Trophoblast cell (in vitro differentiated cells and primary cell): ENCODE results near the gene RBBP8.
A peak's percentile ranks its signal among the peaks of the same experiment; 100 is the strongest.

Experiments used
- DNase-seq, 2 donors: peaks; one replicate each; pipeline ENCODE4 v3.0.0-alpha.2; 2016
- H2AFZ ChIP-seq: 2 replicates; pipeline ENCODE4 v1.6.1; 2013; ENCODE audit warnings: low read length, moderate library complexity, mild to moderate bottlenecking; ENCODE audit not compliant: insufficient read depth, poor library complexity
- H2AK5ac ChIP-seq: 2 replicates; pipeline ENCODE4 v1.6.1; 2013; ENCODE audit warnings: mild to moderate bottlenecking, low read length
- H2BK120ac ChIP-seq: 2 replicates; pipeline ENCODE4 v1.6.1; 2013; ENCODE audit warnings: low read length, mild to moderate bottlenecking, moderate library complexity; ENCODE audit not compliant: insufficient read depth, poor library complexity
- H2BK12ac ChIP-seq: 2 replicates; pipeline ENCODE4 v1.6.1; 2013; ENCODE audit warnings: mild to moderate bottlenecking, low read length, moderate library complexity
- H2BK5ac ChIP-seq: 2 replicates; pipeline ENCODE4 v1.6.1; 2013; ENCODE audit warnings: low read length, low read depth, moderate library complexity, mild to moderate bottlenecking; ENCODE audit not compliant: poor library complexity
- H3K14ac ChIP-seq: 2 replicates; pipeline ENCODE4 v1.6.1; 2013; ENCODE audit warnings: mild to moderate bottlenecking, low read length
- H3K18ac ChIP-seq: 2 replicates; pipeline ENCODE4 v1.6.1; 2013; ENCODE audit warnings: mild to moderate bottlenecking, low read length
- H3K23ac ChIP-seq: 2 replicates; pipeline ENCODE4 v1.6.1; 2013; ENCODE audit warnings: low read length
- H3K27ac ChIP-seq: 2 replicates; pipeline ENCODE4 v1.5.1; 2013; ENCODE audit warnings: low read depth, mild to moderate bottlenecking, inconsistent platforms, low read length, moderate library complexity
- H3K27me3 ChIP-seq: 2 replicates; pipeline ENCODE4 v1.6.1; 2013; ENCODE audit warnings: inconsistent platforms, mild to moderate bottlenecking, low read length, moderate library complexity; ENCODE audit not compliant: insufficient read depth
- H3K36me3 ChIP-seq, 2 experiments: 1 replicate in 1 of 2; 2 replicates in 1 of 2; pipeline ENCODE4 v1.6.1; 2013; ENCODE audit warnings: low read length in 2 of 2, mild to moderate bottlenecking in 2 of 2, moderate library complexity in 1 of 2; ENCODE audit not compliant: insufficient read depth in 2 of 2, control insufficient read depth in 1 of 2
- H3K4ac ChIP-seq: 2 replicates; pipeline ENCODE4 v1.6.1; 2013; ENCODE audit warnings: low read depth, mild to moderate bottlenecking, low read length, moderate library complexity
- H3K4me1 ChIP-seq, 2 experiments: 1 replicate in 1 of 2; 2 replicates in 1 of 2; pipeline ENCODE4 v1.6.1; 2013; ENCODE audit warnings: low read length in 2 of 2, mild to moderate bottlenecking in 2 of 2, moderate library complexity in 1 of 2; ENCODE audit not compliant: insufficient read depth in 2 of 2, control insufficient read depth in 1 of 2
- H3K4me2 ChIP-seq: 2 replicates; pipeline ENCODE4 v1.6.1; 2013; ENCODE audit warnings: inconsistent platforms, mild to moderate bottlenecking, low read length, moderate library complexity
- H3K4me3 ChIP-seq: 2 replicates; pipeline ENCODE4 v1.5.1; 2013; ENCODE audit warnings: mild to moderate bottlenecking, low read depth, low read length, inconsistent platforms
- H3K79me1 ChIP-seq: one replicate; pipeline ENCODE4 v1.6.1; 2013; ENCODE audit warnings: low read length
- H3K79me2 ChIP-seq: 2 replicates; pipeline ENCODE4 v1.6.1; 2013; ENCODE audit warnings: low read length, mild to moderate bottlenecking; ENCODE audit not compliant: control insufficient read depth, insufficient read depth, poor library complexity
- H3K9ac ChIP-seq: 2 replicates; pipeline ENCODE4 v1.6.1; 2013; ENCODE audit warnings: mild to moderate bottlenecking, low read length
- H3K9me3 ChIP-seq: 2 replicates; pipeline ENCODE4 v1.6.1; 2013; ENCODE audit warnings: low read depth, mild to moderate bottlenecking, control low read depth, inconsistent platforms, low read length; ENCODE audit not compliant: insufficient read depth
- H4K12ac ChIP-seq: 2 replicates; pipeline ENCODE4 v1.6.1; 2013; ENCODE audit warnings: low read depth, mild to moderate bottlenecking, low read length, moderate library complexity
- H4K8ac ChIP-seq: 2 replicates; pipeline ENCODE4 v1.6.1; 2013; ENCODE audit warnings: low read depth, mild to moderate bottlenecking, low read length, moderate library complexity
- H4K91ac ChIP-seq: one replicate; pipeline ENCODE4 v1.6.1; 2013; ENCODE audit warnings: low read depth, mild to moderate bottlenecking, low read length, moderate library complexity
- WGBS: extraction: QIAGEN DNeasy Blood & Tissue Kit; methylation state at CpG from one replicate; pipeline ENCODE4 v1.1.7; 2013; ENCODE audit warnings: missing lambda C conversion rate; ENCODE audit not compliant: insufficient read length, insufficient coverage; ENCODE audit errors: extremely low coverage; 5-methylcytosine and 5-hydroxymethylcytosine counted together

The RBBP8 gene

DNA sequence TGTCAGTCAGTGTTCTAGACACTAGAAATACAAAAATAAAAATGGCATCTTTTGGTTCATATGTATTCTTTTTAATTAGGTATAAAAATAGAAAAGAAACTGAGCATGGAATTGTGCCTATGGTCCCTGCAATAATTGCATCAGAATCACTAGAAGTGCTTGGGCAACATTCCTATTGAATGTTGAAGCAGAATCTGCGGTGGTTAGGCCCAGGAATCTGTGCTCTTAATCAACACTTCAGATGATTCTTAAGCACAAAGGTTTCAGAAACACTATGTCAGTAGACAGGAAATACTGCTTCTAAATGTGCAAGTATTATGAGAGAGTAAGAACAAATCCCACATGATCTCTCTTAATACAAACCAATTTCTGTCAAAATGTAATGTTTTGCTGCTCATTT, 20.3 kb upstream of the RBBP8 start:
- H3K23ac ChIP-seq = no peak overlapping the region
- H3K9ac ChIP-seq = no peak overlapping the region
- H3K4me3 ChIP-seq = no peak overlapping the region
- peak; percentile 56 to 76 for DNase-seq
- H2AK5ac ChIP-seq = no peak overlapping the region
- peaks cover 2% of the 10 kb centered on the region for H3K79me1 ChIP-seq
- H3K79me2 ChIP-seq = no peaks in the 10 kb centered on the region
- no peak overlapping the region for H2AFZ ChIP-seq
- no peak overlapping the region for H3K18ac ChIP-seq
- H3K36me3 ChIP-seq = no peaks in the 10 kb centered on the region
- no CpG with 5 or more reads among the region's 1 CpG for WGBS
- H2BK12ac ChIP-seq = no peak overlapping the region
- H2BK120ac ChIP-seq = no peak overlapping the region
- H3K9me3 ChIP-seq = no peaks in the 10 kb centered on the region
- no peak overlapping the region for H4K12ac ChIP-seq
- H3K14ac ChIP-seq = no peak overlapping the region
- peaks cover 2 to 8% of the 10 kb centered on the region in 2 experiments for H3K4me1 ChIP-seq
- no peaks in the 10 kb centered on the region for H3K27me3 ChIP-seq
- no peak overlapping the region for H2BK5ac ChIP-seq
- H3K4ac ChIP-seq = no peak overlapping the region
- no peak overlapping the region for H4K8ac ChIP-seq
- H3K27ac ChIP-seq = no peak overlapping the region
- no peak overlapping the region for H3K4me2 ChIP-seq
- H4K91ac ChIP-seq = no peak overlapping the region

- Histone ChIP-seq H3K9ac (no peak overlapping the region), H3K36me3 (no peaks in the 10 kb centered on the region), H3K18ac (no peak overlapping the region), H4K8ac (no peak overlapping the region), H2BK12ac (no peak overlapping the region), H3K14ac (no peak overlapping the region), H2AFZ (no peak overlapping the region), H3K79me1 (peaks cover 2% of the 10 kb centered on the region), H2BK120ac (no peak overlapping the region), H4K91ac (no peak overlapping the region), H3K4me1 (peaks cover 2 to 8% of the 10 kb centered on the region in 2 experiments), H3K9me3 (no peaks in the 10 kb centered on the region), H3K4me3 (no peak overlapping the region), H3K23ac (no peak overlapping the region), H3K27ac (peak overlapping the region; percentile 27), H2BK5ac (no peak overlapping the region), H3K79me2 (no peaks in the 10 kb centered on the region), H2AK5ac (no peak overlapping the region), H3K4me2 (peak overlapping the region; percentile 49), H3K4ac (no peak overlapping the region), H3K27me3 (no peaks in the 10 kb centered on the region), H4K12ac (no peak overlapping the region)
- no CpG with 5 or more reads among the region's 3 CpGs for WGBS
- peak; percentile 96 to 98 for DNase-seq
Observed at GRCh38 chr18:22913861-22914260, 19.3 kb upstream of the RBBP8 start.

DNA sequence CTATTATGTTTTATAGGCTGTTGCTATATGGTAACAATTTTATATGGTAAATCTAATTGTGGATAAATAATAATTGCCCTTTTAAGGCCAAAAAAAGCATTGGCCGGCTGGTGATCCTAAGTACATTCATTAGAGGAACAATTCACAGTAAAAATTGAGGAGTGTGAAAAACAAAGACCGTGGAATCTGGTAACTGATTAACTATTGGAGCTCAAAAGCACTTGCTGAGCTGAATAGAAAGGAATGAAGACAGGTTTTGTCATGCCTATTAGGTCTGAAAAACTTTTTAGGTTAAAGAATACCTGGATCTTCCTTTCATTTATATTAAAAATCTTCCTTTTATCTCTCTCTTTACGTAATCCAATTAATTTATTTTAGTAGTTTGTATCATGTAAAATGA, 18.5 kb upstream of the RBBP8 start:
- Histone ChIP-seq H3K18ac (no peak overlapping the region), H3K4me1 (peaks cover 2 to 8% of the 10 kb centered on the region in 2 experiments), H3K36me3 (no peaks in the 10 kb centered on the region), H3K27me3 (no peaks in the 10 kb centered on the region), H2AK5ac (no peak overlapping the region), H3K79me1 (peaks cover 2% of the 10 kb centered on the region), H3K4me3 (no peak overlapping the region), H3K14ac (no peak overlapping the region), H4K8ac (no peak overlapping the region), H3K4ac (no peak overlapping the region), H3K4me2 (no peak overlapping the region), H3K79me2 (no peaks in the 10 kb centered on the region), H4K91ac (no peak overlapping the region), H2BK5ac (no peak overlapping the region), H2BK120ac (no peak overlapping the region), H3K9ac (no peak overlapping the region), H2AFZ (no peak overlapping the region), H3K27ac (no peak overlapping the region), H3K23ac (no peak overlapping the region), H4K12ac (no peak overlapping the region), H3K9me3 (no peaks in the 10 kb centered on the region), H2BK12ac (no peak overlapping the region)
- DNase-seq = no peak
- WGBS = no CpG with 5 or more reads among the region's 3 CpGs

- Histone ChIP-seq H3K4me3 (no peak overlapping the region), H2BK12ac (no peak overlapping the region), H3K27ac (no peak overlapping the region), H3K18ac (no peak overlapping the region), H2BK5ac (no peak overlapping the region), H3K4me2 (no peak overlapping the region), H4K91ac (no peak overlapping the region), H2BK120ac (no peak overlapping the region), H2AK5ac (no peak overlapping the region), H3K27me3 (no peaks in the 10 kb centered on the region), H3K79me2 (no peaks in the 10 kb centered on the region), H3K4ac (no peak overlapping the region), H2AFZ (no peak overlapping the region), H3K4me1 (peaks cover 2 to 8% of the 10 kb centered on the region in 2 experiments), H3K9ac (no peak overlapping the region), H3K14ac (no peak overlapping the region), H3K23ac (no peak overlapping the region), H4K12ac (no peak overlapping the region), H4K8ac (no peak overlapping the region), H3K9me3 (no peaks in the 10 kb centered on the region), H3K36me3 (no peaks in the 10 kb centered on the region), H3K79me1 (peaks cover 2% of the 10 kb centered on the region)
- DNase-seq = no peak
Observed at GRCh38 chr18:22915337-22915736, 17.8 kb upstream of the RBBP8 start.
